H1 (cell line): Measurements from ENCODE around the gene OTOGL. TPM values are rescaled to one million over a fixed set of nuclear protein-coding genes. Genes with fewer than 3 reads are reported as not detected.

Experiments
- CTCF ChIA-PET: fragments of 300-600 bp; sonication (Branson Sonifier 250); formaldehyde crosslinking; loops from one replicate; lab custom pipeline; 2021; ENCODE audit not compliant: partially characterized antibody; lab: Charles Lee
- POLR2A ChIA-PET: fragments of 300-600 bp; sonication (Branson Sonifier 250); formaldehyde crosslinking; loops from one replicate; lab custom pipeline; 2021; ENCODE audit warnings: inconsistent platforms; ENCODE audit not compliant: partially characterized antibody; lab: Charles Lee
- DNase-seq, 2 experiments: peaks; one replicate each; pipeline versions ENCODE4 v3.0.0 to v3.0.0-alpha.2; 2010 to 2022; ENCODE audit warnings: low spot score in 2 of 2, low read depth in 1 of 2, mixed read lengths in 1 of 2
- FAIRE-seq: peaks from 2 replicates; lab custom pipeline; 2011; peaks lifted over from hg19 to GRCh38; lab: Jason Lieb, UNC
- H2AFZ ChIP-seq: 2 replicates; pipeline ENCODE4 v1.8.1; 2012; ENCODE audit warnings: low read length, inconsistent platforms
- H2AK5ac ChIP-seq: 2 replicates; pipeline ENCODE4 v1.6.1; 2013; ENCODE audit warnings: low read depth, low read length
- H2BK120ac ChIP-seq: replicated peaks from 2 replicates; pipeline ENCODE3; 2013; ENCODE audit warnings: low read depth, low read length, inconsistent platforms
- H2BK12ac ChIP-seq: 2 replicates; pipeline ENCODE4 v1.6.1; 2013; ENCODE audit warnings: low read depth, low read length
- H2BK15ac ChIP-seq: 2 replicates; pipeline ENCODE4 v1.6.1; 2013; ENCODE audit warnings: low read length
- H2BK20ac ChIP-seq: 2 replicates; pipeline ENCODE4 v1.6.1; 2013; ENCODE audit warnings: low read length
- H2BK5ac ChIP-seq: 2 replicates; pipeline ENCODE4 v1.6.1; 2013; ENCODE audit warnings: low read depth, low read length
- H3K14ac ChIP-seq: 2 replicates; pipeline ENCODE4 v1.6.1; 2013; ENCODE audit warnings: inconsistent platforms; ENCODE audit not compliant: insufficient read length
- H3K18ac ChIP-seq: 2 replicates; pipeline ENCODE4 v1.6.1; 2013; ENCODE audit warnings: low read length; ENCODE audit errors: extremely low read depth
- H3K23ac ChIP-seq: 2 replicates; pipeline ENCODE4 v1.6.1; 2013; ENCODE audit warnings: inconsistent platforms; ENCODE audit not compliant: insufficient read length
- H3K23me2 ChIP-seq: 2 replicates; pipeline ENCODE4 v1.6.1; 2013; ENCODE audit warnings: low read depth, low read length
- H3K27ac ChIP-seq: 2 replicates; pipeline ENCODE4 v1.6.1; 2011; ENCODE audit warnings: low read depth, low read length, inconsistent platforms
- H3K27me3 ChIP-seq, 4 experiments: replicated peaks in 1 of 4; 1 replicate in 1 of 4; 2 replicates in 3 of 4; pipeline versions ENCODE4 v1.6.1 to v1.8.1; 2011 to 2013; ENCODE audit warnings: low read length in 3 of 4, mild to moderate bottlenecking in 3 of 4, inconsistent platforms in 2 of 4, mixed read lengths in 2 of 4, moderate library complexity in 1 of 4; ENCODE audit not compliant: control insufficient read depth in 3 of 4, insufficient read depth in 3 of 4; ENCODE audit errors: extremely low read depth in 1 of 4
- H3K36me3 ChIP-seq, 4 experiments: 2 replicates each; pipeline versions ENCODE4 v1.6.1 to v1.8.1; 2011 to 2013; ENCODE audit warnings: mild to moderate bottlenecking in 4 of 4, low read length in 3 of 4, moderate library complexity in 2 of 4, control low read depth in 1 of 4, inconsistent platforms in 1 of 4; ENCODE audit not compliant: insufficient read depth in 4 of 4, control insufficient read depth in 2 of 4
- H3K4ac ChIP-seq: replicated peaks from 2 replicates; pipeline ENCODE3; 2013; ENCODE audit warnings: low read length, low read depth, mixed read lengths, inconsistent platforms; ENCODE audit not compliant: insufficient read length
- H3K4me1 ChIP-seq, 4 experiments: replicated peaks in 1 of 4; 1 replicate in 1 of 4; 2 replicates in 3 of 4; pipeline versions ENCODE4 v1.6.1 to v1.8.1; 2011 to 2013; ENCODE audit warnings: low read length in 3 of 4, inconsistent platforms in 2 of 4, mixed read lengths in 1 of 4; ENCODE audit not compliant: insufficient read depth in 4 of 4, control insufficient read depth in 3 of 4
- H3K4me2 ChIP-seq, 2 experiments: 2 replicates each; pipeline versions ENCODE4 v1.6.1 to v1.8.1; 2011 to 2013; ENCODE audit warnings: low read depth in 2 of 2, low read length in 2 of 2, control low read depth in 1 of 2, inconsistent platforms in 1 of 2, mild to moderate bottlenecking in 1 of 2; ENCODE audit not compliant: insufficient read depth in 1 of 2
- H3K4me3 ChIP-seq, 4 experiments: fragments of 200-600, 300-600 bp in 1 of 4; sonication (generic), shearing (Covaris generic), sonication (Bioruptor Twin) in 1 of 4; 2 replicates each; pipeline versions ENCODE4 v1.5.1 to v1.8.1; 2011 to 2016; ENCODE audit warnings: low read length in 4 of 4, low read depth in 3 of 4, control low read depth in 2 of 4, inconsistent platforms in 2 of 4, mild to moderate bottlenecking in 2 of 4, mixed read lengths in 1 of 4, moderate library complexity in 1 of 4; ENCODE audit not compliant: insufficient read depth in 2 of 4; ENCODE audit errors: extremely low read depth in 1 of 4
- H3K56ac ChIP-seq: replicated peaks from 2 replicates; pipeline ENCODE3; 2013; ENCODE audit warnings: low read depth, mild to moderate bottlenecking, mixed read lengths, low read length, inconsistent platforms; ENCODE audit not compliant: insufficient read length
- H3K79me1 ChIP-seq: 2 replicates; pipeline ENCODE4 v1.6.1; 2013; ENCODE audit warnings: low read depth, low read length, control low read depth
- H3K79me2 ChIP-seq, 2 experiments: 2 replicates each; pipeline versions ENCODE4 v1.6.1 to v1.8.1; 2012 to 2013; ENCODE audit warnings: low read length in 2 of 2, mild to moderate bottlenecking in 2 of 2, inconsistent platforms in 1 of 2; ENCODE audit not compliant: insufficient read depth in 2 of 2, control insufficient read depth in 1 of 2
- H3K9ac ChIP-seq, 4 experiments: replicated peaks in 1 of 4; 1 replicate in 1 of 4; 2 replicates in 3 of 4; pipeline versions ENCODE4 v1.6.1 to v1.8.1; 2011 to 2013; ENCODE audit warnings: low read depth in 3 of 4, low read length in 3 of 4, control low read depth in 2 of 4, mild to moderate bottlenecking in 2 of 4, moderate library complexity in 2 of 4, inconsistent platforms in 1 of 4; ENCODE audit errors: extremely low read depth in 1 of 4
- H3K9me3 ChIP-seq, 2 experiments: 2 replicates each; pipeline versions ENCODE4 v1.6.1 to v1.8.1; 2012 to 2013; ENCODE audit warnings: mild to moderate bottlenecking in 2 of 2, moderate library complexity in 2 of 2, control low read depth in 1 of 2, inconsistent platforms in 1 of 2, low read depth in 1 of 2, low read length in 1 of 2, mixed read lengths in 1 of 2; ENCODE audit not compliant: insufficient read depth in 2 of 2
- H4K20me1 ChIP-seq, 2 experiments: replicated peaks in 1 of 2; 2 replicates each; pipeline versions ENCODE3 to v1.8.1; 2011 to 2013; ENCODE audit warnings: inconsistent platforms in 2 of 2, low read length in 2 of 2, mild to moderate bottlenecking in 1 of 2; ENCODE audit not compliant: insufficient read depth in 2 of 2, control insufficient read depth in 1 of 2
- H4K5ac ChIP-seq: 2 replicates; pipeline ENCODE4 v1.6.1; 2013; ENCODE audit warnings: low read length, low read depth, mixed read lengths, inconsistent platforms; ENCODE audit not compliant: insufficient read length
- H4K8ac ChIP-seq: 2 replicates; pipeline ENCODE4 v1.8.0; 2013; ENCODE audit warnings: mild to moderate bottlenecking, moderate library complexity, low read length, inconsistent platforms; ENCODE audit not compliant: insufficient read depth; ENCODE audit errors: extremely low read depth
- H4K91ac ChIP-seq: replicated peaks from 2 replicates; pipeline ENCODE3; 2013; ENCODE audit warnings: low read length, mixed read lengths, inconsistent platforms; ENCODE audit not compliant: insufficient read length
- ATF2 ChIP-seq: IDR thresholded peaks from 2 replicates; pipeline ENCODE4 v1.6.1; 2012; ENCODE audit warnings: low read length, inconsistent platforms
- CBX8 ChIP-seq: fragments of 300-800, 300-1000 bp; sonication (generic); IDR thresholded peaks from 2 replicates; pipeline ENCODE4 v1.7.1; 2016; ENCODE audit warnings: low read depth, low read length, borderline replicate concordance
- CHD1 ChIP-seq: IDR thresholded peaks from 2 replicates; pipeline ENCODE4 v1.6.1; 2012; ENCODE audit warnings: low read depth, low read length, improper control_type of control experiment
- HDAC6 ChIP-seq: IDR thresholded peaks from one replicate; pipeline ENCODE4 v1.7.1; 2012; ENCODE audit warnings: low read depth, mild to moderate bottlenecking, inconsistent platforms, low read length, moderate library complexity
- KDM1A ChIP-seq: fragments of 200-600, 300-600 bp; sonication (generic); IDR thresholded peaks from 2 replicates; pipeline ENCODE4 v1.7.1; 2016; ENCODE audit warnings: mild to moderate bottlenecking, low read length, borderline replicate concordance
- KDM5A ChIP-seq: fragments of 200-600 bp; IDR thresholded peaks from 2 replicates; pipeline ENCODE4 v1.7.1; 2012; ENCODE audit warnings: mild to moderate bottlenecking, low read length, inconsistent platforms, mixed read lengths
- NRF1 ChIP-seq: IDR thresholded peaks from 2 replicates; pipeline ENCODE4 v1.6.1; 2011; ENCODE audit warnings: mild to moderate bottlenecking, low read depth, low read length, improper control_type of control experiment
- SAP30 ChIP-seq: fragments of 300-600 bp; sonication (generic); IDR thresholded peaks from 2 replicates; pipeline ENCODE4 v1.7.1; 2012; ENCODE audit warnings: low read length, moderate library complexity, mild to moderate bottlenecking, inconsistent platforms; ENCODE audit not compliant: insufficient read depth, insufficient replicate concordance
- SP1 ChIP-seq: IDR thresholded peaks from 2 replicates; pipeline ENCODE4 v1.6.1; 2011; ENCODE audit warnings: low read depth, low read length
- SUZ12 ChIP-seq: fragments of 200-600 bp; sonication (generic); IDR thresholded peaks from 2 replicates; pipeline ENCODE4 v1.6.1; 2012; ENCODE audit warnings: mild to moderate bottlenecking, inconsistent platforms, low read length, moderate library complexity, mixed read lengths
- TAF7 ChIP-seq: optimal IDR thresholded peaks from 2 replicates; pipeline ENCODE3; 2011; ENCODE audit warnings: low read depth, mild to moderate bottlenecking, inconsistent platforms, low read length, moderate library complexity, borderline replicate concordance
- WGBS, 2 experiments: shearing (Covaris generic) in 1 of 2; methylation state at CpG; one replicate each; pipeline versions ENCODE4 v1.1.6 to v1.1.7; 2013 to 2015; ENCODE audit warnings: low lambda C conversion rate in 2 of 2, mixed read lengths in 2 of 2, inconsistent platforms in 1 of 2, low coverage in 1 of 2, missing lambda C conversion rate in 1 of 2; ENCODE audit not compliant: insufficient replicate concordance in 2 of 2, insufficient coverage in 1 of 2, insufficient read length in 1 of 2; ENCODE audit errors: extremely low coverage in 1 of 2, missing lambda C conversion rate in 1 of 2; 5-methylcytosine and 5-hydroxymethylcytosine counted together
- polyA plus RNA-seq, 7 experiments: library from polyadenylated mRNA; depleted of rRNA in 3 of 7; stranded (reverse) in 5 of 7; unstranded in 2 of 7; fragments of >200 nt in 5 of 7; fragments of 200-250 nt in 2 of 7; gene quantifications; 1 replicate in 5 of 7; 2 replicates in 1 of 7; 4 replicates in 1 of 7; pipeline versions ENCODE4 v1.2.1 to v1.2.3, GENCODE V29; 2011 to 2013; ENCODE audit warnings: missing spikeins in 2 of 7, mixed read lengths in 2 of 7
- total RNA-seq: library from RNA; stranded (reverse); fragmentation: NEBNext Ultra II Directional; extraction: Animal tissue kit (Norgen Biotek cat#: 25700); gene quantifications from 2 replicates; pipeline ENCODE4 v1.2.1, GENCODE V29; 2021

OTOGL gene
- total and polyA plus RNA-seq, 2 of the 8 experiments (the other 6 are each of a cell fraction or from before 2014, with no cell fraction given) = 0.12 to 0.17 TPM

GRCh38 chr12:80212938-80213645 is 113.8 kb downstream of the OTOGL start:
- no peaks in the 10 kb centered on the region for H3K9me3 ChIP-seq
- H2BK12ac ChIP-seq = no peak overlapping the region
- H3K36me3 ChIP-seq = no peaks in the 10 kb centered on the region
- no peak overlapping the region for H2BK120ac ChIP-seq
- H4K91ac ChIP-seq = no peak overlapping the region
- ChIA-PET POLR2A (no interaction called here), CTCF (interaction anchor here (1.5 kb wide), 1 partner anchor 18 kb away, joined by 4 read pairs; no protein-coding TSS in a partner anchor)
- H2BK15ac ChIP-seq = no peak overlapping the region
- no peaks in the 10 kb centered on the region for H3K23me2 ChIP-seq
- H3K14ac ChIP-seq = no peak overlapping the region
- no peaks in the 10 kb centered on the region for H3K79me1 ChIP-seq
- no peaks in the 10 kb centered on the region for H3K79me2 ChIP-seq
- H2AK5ac ChIP-seq = no peak overlapping the region
- H4K5ac ChIP-seq = no peak overlapping the region
- no peak for FAIRE-seq
- H2BK20ac ChIP-seq = no peak overlapping the region
- H2BK5ac ChIP-seq = no peak overlapping the region
- no peak overlapping the region for H3K56ac ChIP-seq
- H3K4ac ChIP-seq = no peak overlapping the region
- H3K4me3 ChIP-seq = no peak overlapping the region
- H2AFZ ChIP-seq = no peak overlapping the region
- H3K23ac ChIP-seq = no peak overlapping the region
- no peak overlapping the region for H3K4me2 ChIP-seq
- no peak overlapping the region for H3K18ac ChIP-seq
- no peaks in the 10 kb centered on the region for H3K27me3 ChIP-seq
- WGBS, 2 experiments = 86% methylated on average over 4 of the region's 4 CpGs; no CpG with 5 or more reads in 1 of the 2 experiments
- H3K9ac ChIP-seq = no peak overlapping the region
- no peak for DNase-seq
- no peaks in the 10 kb centered on the region for H4K20me1 ChIP-seq
- no peak overlapping the region for H4K8ac ChIP-seq
- H3K4me1 ChIP-seq = peaks cover 0 to 5% (median 0%) of the 10 kb centered on the region in 4 experiments; a peak in 2 of 7 replicates
- H3K27ac ChIP-seq = no peak overlapping the region
- TF ChIP-seq KDM5A (no peak), HDAC6 (no peak), TAF7 (no peak), SP1 (no peak), CBX8 (no peak), ATF2 (no peak), KDM1A (no peak), NRF1 (no peak), SUZ12 (no peak), SAP30 (no peak), CHD1 (no peak)
